Neural progenitor cell (in vitro differentiated cells): ENCODE measurements around the gene PDE11A.

ENCODE experiments used
- CTCF ChIP-seq: fragments of 200-600 bp; sonication (generic); IDR thresholded peaks from 2 replicates; pipeline ENCODE4 v1.5.1; 2017; ENCODE audit warnings: antibody characterized with exemption, mild to moderate bottlenecking
- EZH2 ChIP-seq: fragments of 200-600 bp; sonication (generic); IDR thresholded peaks from 2 replicates; pipeline ENCODE4 v1.6.1; 2017; ENCODE audit warnings: antibody characterized with exemption, mild to moderate bottlenecking, moderate library complexity
- EZH2phosphoT487 ChIP-seq: fragments of 200-600 bp; sonication (generic); IDR thresholded peaks from 2 replicates; pipeline ENCODE4 v1.6.1; 2017; ENCODE audit warnings: antibody characterized with exemption

DNA sequence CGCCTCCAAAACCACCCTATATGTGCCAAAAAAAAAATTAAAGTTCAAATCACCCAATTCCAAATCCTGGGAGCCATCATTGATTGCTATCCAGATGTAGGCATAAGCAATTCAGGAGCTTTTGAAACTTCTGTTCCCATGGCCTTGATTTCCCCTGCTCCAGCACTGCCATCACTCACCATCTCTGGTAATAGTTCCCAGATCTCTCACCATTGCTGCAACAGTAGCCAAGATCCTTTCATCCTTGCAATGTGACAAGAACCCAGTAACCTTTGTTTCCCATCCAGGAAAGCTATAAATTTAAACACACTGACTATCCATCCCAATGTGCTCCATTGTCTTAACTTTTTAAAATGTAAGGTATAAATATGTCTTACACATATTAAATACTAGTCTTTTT, 155.4 kb downstream of the PDE11A start:
- no peak for TF ChIP-seq CTCF
- no peak for TF ChIP-seq EZH2
- TF ChIP-seq EZH2phosphoT487, result no peak
